Chondrocyte (in vitro differentiated cells): ENCODE data around the gene SMAD3. TPM values are rescaled to one million over a fixed set of nuclear protein-coding genes. Genes with fewer than 3 reads are reported as not detected.

ENCODE experiments used
- DNase-seq: peaks from one replicate; pipeline ENCODE4 v3.0.0; 2021; ENCODE audit warnings: mixed read lengths, low spot score
- H3K27ac Mint-ChIP-seq: one replicate; pipeline ENCODE4 v1.8.0; 2021; ENCODE audit warnings: mild to moderate bottlenecking, moderate library complexity, mixed read lengths; ENCODE audit not compliant: unreplicated experiment
- H3K27me3 Mint-ChIP-seq: 2 replicates; pipeline ENCODE4 v1.8.0; 2021; ENCODE audit warnings: low read depth, mixed read lengths
- H3K36me3 Mint-ChIP-seq: 2 replicates; pipeline ENCODE4 v1.8.0; 2021; ENCODE audit warnings: low read depth, mixed read lengths
- H3K4me1 Mint-ChIP-seq: 2 replicates; pipeline ENCODE4 v1.8.0; 2021; ENCODE audit warnings: low read depth, mild to moderate bottlenecking, mixed read lengths
- H3K4me3 Mint-ChIP-seq: one replicate; pipeline ENCODE4 v1.8.0; 2021; ENCODE audit warnings: mild to moderate bottlenecking, moderate library complexity, mixed read lengths; ENCODE audit not compliant: unreplicated experiment
- H3K9me3 Mint-ChIP-seq: 2 replicates; pipeline ENCODE4 v1.8.0; 2021; ENCODE audit warnings: low read depth, mixed read lengths
- CTCF ChIP-seq: fragments of 200-600 bp; sonication (generic); IDR thresholded peaks from 2 replicates; pipeline ENCODE4 v1.5.0; 2021; ENCODE audit warnings: antibody characterized with exemption, mild to moderate bottlenecking, moderate library complexity
- total RNA-seq: library from RNA; stranded (reverse); gene quantifications from 3 replicates; pipeline ENCODE4 v1.2.1, GENCODE V29; 2021

Gene SMAD3
- total RNA-seq, 1 donor from 2014 or later, result 23.2 TPM

DNA sequence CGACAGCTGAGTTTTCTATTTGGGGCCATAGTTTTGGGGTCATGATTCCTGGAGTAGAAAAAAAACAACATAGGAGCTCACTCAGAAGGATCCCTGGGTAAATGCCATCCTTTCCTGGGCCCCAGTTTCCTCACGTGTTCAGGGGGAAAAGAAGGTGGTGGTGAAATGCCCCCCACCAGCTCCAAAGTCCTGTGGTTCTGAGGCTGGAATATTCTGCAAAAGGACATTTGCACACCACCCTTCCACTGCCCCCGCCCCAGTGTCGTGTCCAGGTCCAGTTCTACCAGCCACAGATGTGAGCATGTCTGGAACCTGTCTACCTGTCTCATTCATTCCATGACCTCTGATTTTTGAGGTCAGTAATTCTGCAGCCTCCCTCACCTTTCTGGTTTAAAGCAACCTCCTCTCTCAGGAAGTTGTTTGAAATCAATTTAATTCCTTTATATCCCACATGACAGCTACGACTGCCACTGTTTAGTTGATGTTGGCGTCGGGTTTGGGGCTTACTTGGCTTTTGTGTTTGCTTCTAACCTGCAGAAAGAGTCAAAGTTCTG lies 82.1 kb downstream of the SMAD3 start:
- no peaks in the 10 kb centered on the region for H3K36me3 Mint-ChIP-seq
- H3K27me3 Mint-ChIP-seq, result no peaks in the 10 kb centered on the region
- H3K4me3 Mint-ChIP-seq, result no peak overlapping the region
- peaks cover 82% of the 10 kb centered on the region for H3K4me1 Mint-ChIP-seq
- no peak for TF ChIP-seq CTCF
- peak overlapping the region; percentile 86 for H3K27ac Mint-ChIP-seq
- no peak for DNase-seq
- no peaks in the 10 kb centered on the region for H3K9me3 Mint-ChIP-seq

DNA sequence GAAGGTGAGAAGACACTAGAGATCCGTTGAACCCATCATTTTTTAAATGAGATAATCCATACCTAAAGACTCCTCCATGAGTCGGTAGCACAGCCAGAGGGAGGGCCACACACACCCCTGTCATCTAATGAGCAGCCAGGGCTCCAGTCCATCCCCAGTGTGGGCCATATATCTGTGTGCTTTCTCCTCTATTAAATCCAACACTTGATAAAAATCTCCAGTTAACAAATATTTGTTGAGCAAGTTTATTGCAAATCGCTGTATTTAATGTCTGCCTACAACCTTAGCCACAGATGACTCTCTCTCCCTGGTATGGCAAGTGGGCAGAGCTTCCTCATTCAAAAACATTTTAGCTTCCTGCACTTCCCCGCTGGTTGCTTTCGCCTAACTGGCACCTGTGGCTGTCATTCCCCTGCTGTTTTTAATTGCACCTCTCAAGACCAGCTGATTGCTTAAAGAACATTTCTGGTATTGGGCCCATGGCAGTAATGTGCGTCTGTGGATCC lies 82.8 kb downstream of the SMAD3 start:
- Mint-ChIP-seq H3K36me3 (peaks cover 2% of the 10 kb centered on the region), H3K4me1 (peaks cover 75% of the 10 kb centered on the region), H3K27ac (peak overlapping the region; percentile 65), H3K9me3 (no peaks in the 10 kb centered on the region), H3K4me3 (no peak overlapping the region), H3K27me3 (no peaks in the 10 kb centered on the region)
- TF ChIP-seq CTCF, result no peak
- DNase-seq, result no peak

DNA sequence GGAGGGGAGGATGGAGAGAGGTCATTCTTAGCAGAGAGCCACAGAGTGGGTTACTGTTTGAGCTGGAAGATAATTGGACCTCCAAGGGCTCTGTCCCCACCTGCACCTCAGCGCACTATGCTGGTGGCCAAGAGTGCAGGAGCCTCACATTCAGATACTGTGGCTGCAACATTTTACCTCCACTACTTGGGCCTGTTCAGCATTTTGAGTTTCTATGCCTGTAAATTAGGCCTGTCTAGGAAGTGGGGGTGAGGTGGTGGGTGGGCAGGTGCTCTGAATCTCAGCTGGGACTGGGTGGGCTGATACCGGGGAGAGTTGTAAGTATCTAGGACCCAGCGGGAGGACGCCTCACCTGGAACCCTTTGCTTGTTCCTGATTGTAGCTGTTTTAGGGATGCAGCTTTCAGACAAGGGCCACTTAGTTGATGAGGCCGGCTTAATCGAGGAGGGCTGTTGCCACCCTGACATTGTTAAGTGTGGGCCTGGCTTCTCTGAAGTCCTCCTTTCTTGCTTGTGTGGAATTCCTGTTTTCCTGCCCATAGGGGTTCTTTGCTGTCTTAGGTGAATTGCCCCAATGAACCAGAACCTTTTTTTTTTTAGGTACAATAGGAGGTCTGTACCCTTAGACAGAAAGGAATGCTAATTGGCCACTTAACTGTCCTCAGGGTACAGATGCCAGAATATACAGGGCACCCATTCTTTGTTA lies 83.8 kb downstream of the SMAD3 start:
- Mint-ChIP-seq H3K4me1 (peaks cover 66% of the 10 kb centered on the region), H3K36me3 (peaks cover 2% of the 10 kb centered on the region), H3K27ac (peak overlapping the region; percentile 98), H3K4me3 (no peak overlapping the region), H3K27me3 (no peaks in the 10 kb centered on the region), H3K9me3 (no peaks in the 10 kb centered on the region)
- TF ChIP-seq CTCF, result no peak
- no peak for DNase-seq

DNA sequence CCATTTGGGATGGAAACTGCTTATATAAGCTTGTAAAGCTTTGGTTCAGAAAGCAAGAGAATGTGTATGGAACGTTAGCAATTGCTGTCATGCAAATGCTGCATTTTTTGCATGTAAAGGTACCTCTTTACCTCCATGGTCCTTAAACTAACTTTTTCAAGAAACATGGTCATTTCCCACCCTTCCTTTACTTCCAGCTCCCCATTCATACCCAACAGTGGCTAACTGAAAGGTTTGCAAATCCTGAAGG lies 84.3 kb downstream of the SMAD3 start:
- peaks cover 2% of the 10 kb centered on the region for H3K36me3 Mint-ChIP-seq
- peak overlapping the region; percentile 98 for H3K27ac Mint-ChIP-seq
- DNase-seq, result no peak
- H3K4me1 Mint-ChIP-seq, result peaks cover 62% of the 10 kb centered on the region
- no peaks in the 10 kb centered on the region for H3K27me3 Mint-ChIP-seq
- H3K9me3 Mint-ChIP-seq, result no peaks in the 10 kb centered on the region
- peak overlapping the region; percentile 58 for H3K4me3 Mint-ChIP-seq
- no peak for TF ChIP-seq CTCF

DNA sequence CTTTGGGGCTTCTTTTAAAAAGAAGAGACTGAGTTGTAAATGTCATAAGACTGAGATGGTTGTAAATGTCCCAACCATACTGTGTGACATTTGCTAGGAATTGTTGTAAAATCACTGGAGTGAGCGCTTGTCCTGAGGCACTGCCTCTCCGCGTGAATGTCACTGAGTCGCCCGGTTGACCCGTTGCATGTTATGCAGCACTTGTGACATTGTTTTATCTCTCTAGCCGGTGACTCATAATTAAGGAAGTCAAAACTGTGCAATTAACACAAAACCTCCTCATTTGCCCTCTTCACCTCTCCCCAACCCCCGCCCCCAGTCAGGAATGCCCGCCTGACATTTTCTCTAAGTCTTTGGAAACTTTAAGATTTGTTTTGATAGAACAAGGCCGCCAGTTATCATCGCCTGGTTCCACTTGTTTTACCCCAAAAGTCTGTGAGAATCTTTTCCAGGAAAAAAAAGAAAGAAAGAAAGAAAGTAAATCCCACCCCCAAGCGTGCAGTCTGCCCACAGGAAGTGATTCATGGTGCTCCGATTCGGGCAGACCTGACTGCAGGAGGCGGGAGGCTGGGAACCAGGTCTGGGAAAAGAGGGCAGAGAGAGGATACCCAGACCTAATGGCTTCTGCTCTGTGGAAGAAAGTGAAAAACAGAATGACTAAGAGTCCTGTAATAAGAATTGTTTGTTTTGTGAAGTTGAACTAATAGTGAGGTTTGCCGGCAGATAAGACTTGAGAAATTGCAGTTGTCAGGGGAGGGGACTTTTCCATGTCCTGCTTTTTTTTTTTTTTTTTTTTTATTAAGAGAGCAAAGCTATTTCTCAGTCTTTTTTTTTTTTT lies 84.8 kb downstream of the SMAD3 start:
- no peak for TF ChIP-seq CTCF
- DNase-seq, result peak; percentile 94

More for the DNA sequence above, 84.8 kb downstream of the SMAD3 start:
- Mint-ChIP-seq H3K4me1 (peaks cover 56% of the 10 kb centered on the region), H3K9me3 (no peaks in the 10 kb centered on the region), H3K27ac (peak overlapping the region; percentile 98), H3K4me3 (peak overlapping the region; percentile 58), H3K27me3 (no peaks in the 10 kb centered on the region), H3K36me3 (peaks cover 2% of the 10 kb centered on the region)
